GM21390 (cell line): ENCODE data around the gene ANKMY1.

Source experiments
- ATAC-seq: cut with Tn5 transposase; IDR thresholded peaks from one replicate; pipeline ENCODE4 v1.9.1; 2021; ENCODE audit not compliant: unreplicated experiment

Gene ANKMY1

DNA sequence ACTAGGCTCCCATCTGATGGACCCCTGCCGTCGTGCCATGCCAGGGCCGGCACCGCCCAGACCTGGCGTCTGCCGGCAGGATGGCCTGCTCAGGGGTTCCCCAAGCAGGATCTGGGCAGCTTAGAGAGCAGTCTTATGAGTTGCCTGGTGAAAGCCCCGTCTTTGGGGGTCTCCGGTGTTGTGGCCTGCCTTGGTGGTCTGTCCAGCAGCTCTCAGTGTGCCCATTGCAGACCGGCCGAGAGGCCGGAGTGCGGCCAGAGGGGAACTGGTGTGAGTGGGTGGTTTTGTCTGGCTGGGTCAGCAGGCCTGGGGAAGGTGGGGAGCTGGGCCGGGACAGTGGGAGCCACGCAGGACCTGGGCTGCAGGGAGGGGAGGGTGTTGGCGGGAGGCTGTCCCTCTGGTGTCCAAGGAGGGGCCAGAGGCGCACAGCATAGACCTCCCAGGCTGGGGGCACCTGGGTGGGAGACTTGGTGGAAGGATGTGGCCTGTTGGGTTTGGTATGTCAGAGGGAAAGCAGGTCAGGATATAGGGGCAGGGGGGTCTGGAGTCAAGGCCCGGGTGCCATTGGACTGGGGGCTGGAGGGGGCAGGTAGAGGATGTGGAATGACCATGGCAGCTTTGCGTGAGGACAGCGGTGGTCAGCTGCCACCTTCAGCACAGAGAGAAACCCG is 105.9 kb downstream of the ANKMY1 start:
- ATAC-seq, result no peak

GRCh38 chr2:240451108-240451611 is 106.6 kb downstream of the ANKMY1 start:
- no peak for ATAC-seq

DNA sequence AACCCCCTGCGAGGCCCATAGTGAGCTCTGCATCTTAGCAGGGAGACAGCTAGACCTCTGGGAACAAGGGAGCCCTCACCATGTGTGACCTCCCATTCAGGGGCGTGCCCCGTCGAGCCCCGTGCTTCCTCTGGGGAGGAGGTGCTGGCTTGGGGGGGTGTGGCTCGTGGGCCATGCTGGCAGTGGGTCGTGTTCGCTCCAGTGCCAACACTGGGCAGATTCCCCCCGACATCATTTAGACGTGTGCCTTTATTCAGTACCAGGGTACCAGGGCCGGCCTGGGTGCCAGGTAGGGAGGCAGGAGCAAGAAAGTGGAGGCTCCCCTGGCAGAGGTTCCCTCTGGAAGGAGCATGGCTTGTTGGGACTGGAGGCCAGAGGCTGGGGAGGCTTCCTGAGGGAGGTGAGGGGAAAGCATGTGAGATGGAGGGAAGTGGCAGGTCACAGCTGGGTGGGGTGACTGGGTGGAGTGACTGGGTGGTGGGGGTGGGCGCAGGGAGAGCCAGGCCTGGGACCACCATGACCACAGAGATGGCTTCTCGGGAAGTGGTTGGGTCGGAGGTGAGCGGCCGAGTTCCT is 107.2 kb downstream of the ANKMY1 start:
- ATAC-seq, result no peak

DNA sequence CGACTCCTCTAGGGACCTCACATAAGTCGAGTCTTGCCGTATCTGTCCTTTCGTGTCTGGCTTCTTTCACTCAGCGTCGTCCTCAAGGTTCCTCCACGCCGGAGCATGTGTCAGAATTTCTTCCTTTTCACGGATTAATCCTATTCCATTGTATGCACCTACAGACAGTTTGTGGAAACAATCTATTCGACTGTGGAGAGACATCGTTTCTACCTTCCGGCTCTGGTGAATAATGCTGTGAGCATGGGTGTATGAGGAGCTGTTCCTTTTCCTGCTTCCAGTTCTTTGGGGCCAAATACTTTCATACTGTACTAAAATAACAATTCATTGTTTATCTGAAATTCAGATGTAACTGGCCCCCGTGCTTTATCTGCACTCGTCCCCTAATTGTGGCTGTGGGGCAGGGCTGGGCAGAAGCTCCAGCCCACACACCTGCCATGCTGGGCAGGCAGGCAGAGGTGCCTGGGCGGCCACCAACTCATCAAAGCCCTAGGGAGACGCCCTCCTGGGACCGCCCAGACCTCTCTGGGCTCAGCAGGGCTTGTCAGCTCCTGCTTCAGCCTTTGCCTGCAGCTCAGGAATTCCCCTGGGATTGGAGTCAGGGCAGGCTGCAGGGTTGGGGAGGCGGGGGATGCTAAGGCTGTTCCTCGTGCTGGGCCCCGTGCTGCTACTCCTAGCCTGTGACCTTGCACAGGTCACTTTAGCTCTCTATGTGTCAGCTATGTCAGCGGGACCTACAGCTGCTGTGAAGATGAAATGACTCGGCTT is 107.8 kb downstream of the ANKMY1 start:
- ATAC-seq, result no peak

GRCh38 chr2:240448387-240449274 is 109.2 kb downstream of the ANKMY1 start:
- ATAC-seq, result no peak

- ATAC-seq, result no peak
Observed at GRCh38 chr2:240447934-240448333, 109.9 kb downstream of the ANKMY1 start.

GRCh38 chr2:240447331-240447730 is 110.5 kb downstream of the ANKMY1 start:
- ATAC-seq, result no peak

DNA sequence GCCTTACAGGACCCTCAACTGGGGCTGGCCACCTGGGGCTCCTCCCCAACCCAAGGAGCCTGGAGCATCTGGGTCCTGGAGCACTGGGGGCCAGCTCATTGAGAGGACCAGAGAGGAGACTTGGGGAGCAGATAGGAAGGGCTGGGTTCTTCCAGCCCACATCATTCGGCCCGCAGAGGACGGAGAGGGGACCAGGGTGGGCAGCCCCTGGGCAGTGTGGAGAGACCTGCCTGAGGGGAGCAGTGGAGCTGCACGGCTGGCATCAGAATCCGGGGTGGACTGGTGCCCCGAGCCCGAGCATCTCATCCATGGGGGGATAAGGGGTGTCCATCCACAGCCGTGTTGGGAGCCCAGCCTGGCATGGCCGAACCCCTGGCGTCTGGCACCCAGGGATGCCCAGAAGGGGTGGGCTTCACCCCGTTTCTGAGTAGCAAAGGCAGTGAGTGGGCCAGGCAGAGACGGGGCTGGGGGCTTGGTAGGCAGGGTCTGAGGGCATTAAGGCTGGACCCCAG is 111.1 kb downstream of the ANKMY1 start:
- no peak for ATAC-seq

- ATAC-seq, result no peak
Observed at GRCh38 chr2:240445961-240446663, 111.7 kb downstream of the ANKMY1 start.

DNA sequence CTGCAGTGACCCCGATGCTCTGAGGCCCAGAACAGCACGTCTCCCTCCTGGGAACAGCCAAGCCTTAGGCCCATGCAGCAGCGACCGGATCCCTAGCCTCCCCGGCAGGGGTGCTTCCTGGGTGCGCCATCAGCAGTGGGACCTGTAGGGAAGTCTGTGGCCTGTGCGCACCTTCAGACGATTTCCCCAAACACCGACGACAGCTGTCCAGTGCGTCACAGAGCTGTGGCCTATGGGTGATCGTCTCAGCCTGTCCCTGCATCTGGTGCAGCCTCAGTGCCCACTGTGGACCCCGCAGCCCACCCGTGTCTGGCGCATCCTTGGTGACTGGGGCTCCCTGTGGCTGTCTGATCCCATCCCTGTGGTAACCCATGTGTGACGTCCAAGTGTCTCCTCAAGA is 113.3 kb downstream of the ANKMY1 start:
- ATAC-seq, result no peak

- ATAC-seq, result no peak
Observed at GRCh38 chr2:240443891-240444301, 113.9 kb downstream of the ANKMY1 start.

GRCh38 chr2:240442891-240443715 is 114.7 kb downstream of the ANKMY1 start:
- ATAC-seq, result no peak

DNA sequence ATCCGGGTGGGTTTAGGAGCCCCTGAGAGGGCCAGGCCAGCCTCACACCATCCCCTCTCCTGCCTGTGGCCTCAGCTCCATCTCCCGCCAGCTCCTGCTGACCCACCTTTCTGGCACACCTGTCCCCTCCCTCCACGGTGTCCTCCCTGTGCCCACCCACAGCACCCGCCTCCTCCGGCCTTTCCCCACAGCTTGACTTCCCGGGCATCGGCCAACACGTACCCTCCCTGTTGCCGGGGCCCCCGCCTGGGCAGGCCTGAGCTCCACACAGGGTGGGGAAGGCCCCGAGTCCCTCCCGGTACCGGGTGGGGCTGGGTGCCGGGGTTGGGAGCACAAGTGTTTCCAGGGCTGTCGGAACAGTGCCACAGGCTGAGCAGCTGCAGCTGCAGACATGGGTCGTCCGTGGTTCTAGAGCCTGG is 115.8 kb downstream of the ANKMY1 start:
- no peak for ATAC-seq

- no peak for ATAC-seq
Observed at GRCh38 chr2:240441326-240441992, 116.3 kb downstream of the ANKMY1 start.

DNA sequence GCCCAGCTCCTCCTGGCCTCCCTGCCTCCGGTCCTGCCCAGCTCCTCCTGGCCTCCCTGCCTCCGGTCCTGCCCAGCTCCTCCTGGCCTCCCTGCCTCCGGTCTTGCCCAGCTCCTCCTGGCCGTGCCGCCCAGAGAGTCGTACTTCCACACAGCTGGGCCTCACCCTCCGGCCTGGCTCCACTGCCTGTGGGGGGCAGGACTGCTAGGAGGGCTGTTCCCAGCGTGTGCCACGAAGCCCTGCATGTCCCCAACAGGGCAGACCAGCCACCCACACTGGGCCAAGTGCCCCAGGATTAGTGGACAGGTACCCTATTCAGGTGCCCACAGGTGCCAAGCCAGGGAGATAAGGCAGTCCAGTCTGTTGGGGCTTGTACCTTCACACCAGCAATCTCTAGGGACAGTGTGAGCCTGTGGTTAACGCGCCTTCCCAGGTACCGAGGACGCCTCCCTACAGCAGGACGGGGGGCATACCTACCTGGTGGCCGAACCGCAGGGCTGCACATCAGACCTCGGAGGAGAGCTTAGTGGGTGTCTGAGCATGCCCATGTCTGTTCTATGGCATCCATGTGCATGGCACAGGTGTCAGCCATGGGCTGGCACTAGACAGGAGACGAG is 117.0 kb downstream of the ANKMY1 start:
- ATAC-seq, result no peak

DNA sequence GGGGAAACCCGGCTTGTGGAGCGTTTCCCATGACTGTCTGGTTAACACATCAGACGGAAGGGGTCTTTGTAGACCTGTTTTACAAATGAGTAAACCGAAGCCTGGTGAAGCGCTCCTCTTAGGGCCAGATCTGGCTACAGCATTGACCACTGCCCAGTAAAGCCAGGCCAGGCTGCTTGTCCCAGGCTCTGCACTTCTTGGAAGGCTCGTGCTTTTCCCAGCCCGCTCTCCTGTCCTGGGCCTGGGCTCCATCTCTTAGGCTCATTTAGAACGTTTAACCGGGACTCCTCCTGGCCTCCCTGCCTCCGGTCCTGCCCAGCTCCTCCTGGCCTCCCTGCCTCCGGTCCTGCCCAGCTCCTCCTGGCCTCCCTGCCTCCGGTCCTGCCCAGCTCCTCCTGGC is 117.5 kb downstream of the ANKMY1 start:
- no peak for ATAC-seq

DNA sequence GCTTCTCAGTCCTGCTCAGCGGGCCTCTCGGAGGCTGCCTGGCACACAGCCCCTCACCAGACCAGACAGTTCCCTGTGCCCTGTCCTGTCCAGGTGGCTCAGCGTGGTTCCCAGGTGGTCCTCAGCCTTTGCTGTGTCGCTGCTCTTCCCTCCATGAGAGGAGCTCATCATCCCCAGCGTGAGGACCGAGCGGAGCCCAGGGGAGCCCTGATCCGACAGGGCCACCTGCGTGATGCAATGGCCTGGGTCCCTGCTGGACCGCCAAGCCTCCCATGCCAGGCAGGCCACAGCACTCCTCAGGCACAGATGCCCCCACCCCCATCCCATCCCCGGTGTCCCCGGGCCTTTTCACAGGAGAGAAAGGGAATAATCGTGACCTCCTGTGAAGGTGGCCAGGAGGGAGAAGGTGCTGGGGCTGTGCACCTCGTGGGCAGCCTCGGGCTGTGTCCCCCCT is 118.1 kb downstream of the ANKMY1 start:
- no peak for ATAC-seq
